DND-41 (cell line): ENCODE measurements around the gene POU2AF3.

Experiments used
- ATAC-seq: fragments of 200-7000 bp; cut with Tn5 transposase; 3 replicates; pipeline ENCODE4 v1.9.1; 2021; ENCODE audit warnings: low read depth; ENCODE audit not compliant: insufficient read depth
- DNase-seq: peaks from one replicate; pipeline ENCODE4 v3.0.0-alpha.2; 2020
- H2AFZ ChIP-seq: 2 replicates; pipeline ENCODE4 v1.6.0; 2012; ENCODE audit warnings: low read depth, low read length
- H3K27ac ChIP-seq: 2 replicates; pipeline ENCODE4 v1.5.1; 2012; ENCODE audit warnings: low read length, inconsistent platforms
- H3K27me3 ChIP-seq: fragments of 200-600 bp; sonication (generic); 2 replicates; pipeline ENCODE4 v1.6.0; 2012; ENCODE audit warnings: low read length, mild to moderate bottlenecking, inconsistent platforms; ENCODE audit not compliant: insufficient read depth, poor library complexity
- H3K36me3 ChIP-seq: 2 replicates; pipeline ENCODE4 v1.5.1; 2012; ENCODE audit warnings: low read length, inconsistent platforms; ENCODE audit not compliant: insufficient read depth
- H3K4me1 ChIP-seq: 2 replicates; pipeline ENCODE4 v1.5.1; 2012; ENCODE audit warnings: mild to moderate bottlenecking, low read length; ENCODE audit not compliant: insufficient read depth
- H3K4me2 ChIP-seq: 2 replicates; pipeline ENCODE4 v1.6.0; 2012; ENCODE audit warnings: mild to moderate bottlenecking, moderate library complexity, low read length, inconsistent platforms; ENCODE audit not compliant: insufficient read depth
- H3K4me3 ChIP-seq, 2 experiments: fragments of 200-600 bp in 1 of 2; shearing (Covaris generic) in 1 of 2; 2 replicates each; pipeline ENCODE4 v1.5.1; 2012 to 2016; ENCODE audit warnings: inconsistent platforms in 2 of 2, low read length in 2 of 2, mild to moderate bottlenecking in 2 of 2, low read depth in 1 of 2, moderate library complexity in 1 of 2
- H3K79me2 ChIP-seq: 2 replicates; pipeline ENCODE4 v1.6.0; 2012; ENCODE audit warnings: low read length, inconsistent platforms; ENCODE audit not compliant: insufficient read depth
- H3K9ac ChIP-seq: 2 replicates; pipeline ENCODE4 v1.6.0; 2012; ENCODE audit warnings: low read depth, mild to moderate bottlenecking, inconsistent platforms, low read length, moderate library complexity
- H3K9me3 ChIP-seq: 2 replicates; pipeline ENCODE4 v1.5.1; 2012; ENCODE audit warnings: low read length, moderate library complexity, mild to moderate bottlenecking, inconsistent platforms; ENCODE audit not compliant: insufficient read depth, severe bottlenecking
- H4K20me1 ChIP-seq: 2 replicates; pipeline ENCODE4 v1.6.0; 2012; ENCODE audit warnings: low read length; ENCODE audit not compliant: insufficient read depth
- EZH2 ChIP-seq: IDR thresholded peaks from 3 replicates; pipeline ENCODE4 v1.6.1; 2012; ENCODE audit warnings: borderline replicate concordance, low read depth, mild to moderate bottlenecking, moderate library complexity, low read length, inconsistent platforms; ENCODE audit not compliant: severe bottlenecking
- TF ChIP-seq, protein P1 (sequence below): IDR thresholded peaks from 2 replicates; pipeline ENCODE4 v1.5.1; 2012; ENCODE audit warnings: borderline replicate concordance, low read length, moderate library complexity, mild to moderate bottlenecking; ENCODE audit not compliant: poor library complexity, severe bottlenecking; ENCODE audit errors: extremely low read depth

The POU2AF3 gene

DNA sequence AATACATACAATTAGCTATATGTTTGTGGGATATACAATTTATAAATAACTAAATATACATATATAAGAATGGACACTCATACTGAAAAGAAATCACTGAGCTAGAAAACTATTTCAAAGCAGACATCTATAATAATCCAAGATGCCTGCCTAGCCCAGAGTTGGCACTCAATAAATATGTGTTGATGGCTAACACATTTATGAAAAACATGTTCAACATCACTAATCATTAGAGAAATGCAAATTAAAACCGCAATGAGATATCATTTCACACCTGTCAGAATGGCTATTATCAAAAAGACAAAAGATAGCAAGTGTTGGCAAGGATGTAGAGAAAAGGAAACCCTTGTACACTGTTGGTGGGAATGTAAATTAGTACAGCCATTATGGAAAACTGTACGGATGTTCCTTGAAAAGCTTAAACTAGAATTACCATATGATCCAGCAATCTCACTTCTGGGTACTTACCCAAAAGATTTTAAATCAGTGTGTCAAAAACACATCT is 50.9 kb downstream of the POU2AF3 start:
- Histone ChIP-seq H3K9ac (no peak overlapping the region), H3K4me1 (no peaks in the 10 kb centered on the region), H3K27ac (no peak overlapping the region), H4K20me1 (no peaks in the 10 kb centered on the region), H3K9me3 (no peaks in the 10 kb centered on the region), H3K36me3 (no peaks in the 10 kb centered on the region; the same call in 1 of the 2 replicates), H2AFZ (no peak overlapping the region), H3K4me2 (no peak overlapping the region), H3K27me3 (no peaks in the 10 kb centered on the region), H3K4me3 (no peak overlapping the region), H3K79me2 (no peaks in the 10 kb centered on the region)
- no peak for TF ChIP-seq EZH2
- TF ChIP-seq, protein P1, sequence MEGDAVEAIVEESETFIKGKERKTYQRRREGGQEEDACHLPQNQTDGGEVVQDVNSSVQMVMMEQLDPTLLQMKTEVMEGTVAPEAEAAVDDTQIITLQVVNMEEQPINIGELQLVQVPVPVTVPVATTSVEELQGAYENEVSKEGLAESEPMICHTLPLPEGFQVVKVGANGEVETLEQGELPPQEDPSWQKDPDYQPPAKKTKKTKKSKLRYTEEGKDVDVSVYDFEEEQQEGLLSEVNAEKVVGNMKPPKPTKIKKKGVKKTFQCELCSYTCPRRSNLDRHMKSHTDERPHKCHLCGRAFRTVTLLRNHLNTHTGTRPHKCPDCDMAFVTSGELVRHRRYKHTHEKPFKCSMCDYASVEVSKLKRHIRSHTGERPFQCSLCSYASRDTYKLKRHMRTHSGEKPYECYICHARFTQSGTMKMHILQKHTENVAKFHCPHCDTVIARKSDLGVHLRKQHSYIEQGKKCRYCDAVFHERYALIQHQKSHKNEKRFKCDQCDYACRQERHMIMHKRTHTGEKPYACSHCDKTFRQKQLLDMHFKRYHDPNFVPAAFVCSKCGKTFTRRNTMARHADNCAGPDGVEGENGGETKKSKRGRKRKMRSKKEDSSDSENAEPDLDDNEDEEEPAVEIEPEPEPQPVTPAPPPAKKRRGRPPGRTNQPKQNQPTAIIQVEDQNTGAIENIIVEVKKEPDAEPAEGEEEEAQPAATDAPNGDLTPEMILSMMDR = no peak
- ATAC-seq (no peak), DNase-seq (no peak)

DNA sequence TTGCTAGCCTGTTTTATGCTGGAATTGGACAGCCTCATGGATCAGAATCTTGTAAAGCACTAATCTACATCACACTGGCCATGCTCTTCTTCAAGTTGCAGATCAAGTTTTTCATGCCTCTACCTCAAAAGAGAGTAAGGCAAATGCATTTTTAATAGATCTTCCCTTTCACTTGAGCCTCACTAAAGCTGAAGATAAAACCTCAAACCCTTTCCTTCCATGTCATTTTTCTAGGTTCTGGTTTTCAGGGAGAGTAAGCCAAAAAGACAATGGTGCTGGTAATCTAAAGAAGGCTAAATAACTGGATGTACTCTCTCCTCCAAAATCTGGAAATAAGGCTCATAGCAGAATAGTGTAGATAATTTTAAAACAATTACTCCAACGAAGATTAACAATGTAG is 52.5 kb downstream of the POU2AF3 start:
- DNase-seq (no peak), ATAC-seq (no peak)
- Histone ChIP-seq H3K79me2 (no peaks in the 10 kb centered on the region), H3K27me3 (no peaks in the 10 kb centered on the region), H3K36me3 (no peaks in the 10 kb centered on the region; the same call in 1 of the 2 replicates), H3K4me1 (no peaks in the 10 kb centered on the region), H3K9ac (no peak overlapping the region), H3K27ac (no peak overlapping the region), H3K4me2 (no peak overlapping the region), H3K9me3 (no peaks in the 10 kb centered on the region), H4K20me1 (no peaks in the 10 kb centered on the region), H3K4me3 (no peak overlapping the region), H2AFZ (no peak overlapping the region)
- no peak for TF ChIP-seq EZH2
- TF ChIP-seq, protein P1 = no peak

DNA sequence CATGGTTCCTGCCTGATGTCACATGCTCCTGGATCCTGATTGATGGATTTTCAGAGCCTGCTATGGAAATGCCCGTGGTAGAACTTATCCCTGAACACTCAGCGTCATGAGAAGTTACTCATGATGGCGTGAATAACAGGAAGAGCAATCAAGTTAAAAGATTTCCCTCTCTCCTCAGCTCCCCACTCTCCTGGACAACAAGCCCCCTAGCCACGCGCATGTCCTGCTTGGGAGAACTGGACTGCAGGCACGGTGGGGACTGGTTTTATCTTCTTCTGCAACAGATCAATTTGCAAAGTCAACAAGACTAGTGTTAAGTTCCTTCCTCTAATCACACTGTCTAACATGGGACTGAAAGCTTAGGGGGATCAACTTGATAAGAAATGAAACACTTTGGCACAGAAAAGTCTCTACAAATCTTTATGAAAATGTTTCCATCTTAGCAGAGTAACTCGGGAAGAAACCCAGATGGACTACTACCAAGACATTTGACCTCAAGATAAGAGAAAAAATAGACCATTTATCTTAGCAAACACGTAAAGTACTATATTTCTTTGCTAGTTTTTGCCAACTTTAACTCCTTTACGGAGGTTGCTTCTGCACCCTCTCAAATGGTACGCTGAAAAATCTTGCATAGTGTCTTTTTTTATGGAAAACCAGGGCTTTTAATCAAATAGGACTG is 53.2 kb downstream of the POU2AF3 start:
- no peak overlapping the region for H3K27ac ChIP-seq

More for the DNA sequence above, 53.2 kb downstream of the POU2AF3 start:
- Histone ChIP-seq H3K4me3 (no peak overlapping the region), H3K27me3 (no peaks in the 10 kb centered on the region), H3K4me1 (no peaks in the 10 kb centered on the region), H3K36me3 (no peaks in the 10 kb centered on the region; the same call in 1 of the 2 replicates), H3K79me2 (no peaks in the 10 kb centered on the region), H3K4me2 (no peak overlapping the region), H2AFZ (no peak overlapping the region), H4K20me1 (no peaks in the 10 kb centered on the region), H3K9me3 (no peaks in the 10 kb centered on the region), H3K9ac (no peak overlapping the region)
- ATAC-seq (no peak), DNase-seq (no peak)
- TF ChIP-seq EZH2 = no peak
- TF ChIP-seq, protein P1 = no peak
